Measurements from ENCODE around the gene OCIAD2.
"Not testable (repeated sequence)": the region's sequence is repeated elsewhere in the genome, so short reads cannot be mapped to it uniquely, and the experiment has no call there.

OCIAD2 gene

DNA sequence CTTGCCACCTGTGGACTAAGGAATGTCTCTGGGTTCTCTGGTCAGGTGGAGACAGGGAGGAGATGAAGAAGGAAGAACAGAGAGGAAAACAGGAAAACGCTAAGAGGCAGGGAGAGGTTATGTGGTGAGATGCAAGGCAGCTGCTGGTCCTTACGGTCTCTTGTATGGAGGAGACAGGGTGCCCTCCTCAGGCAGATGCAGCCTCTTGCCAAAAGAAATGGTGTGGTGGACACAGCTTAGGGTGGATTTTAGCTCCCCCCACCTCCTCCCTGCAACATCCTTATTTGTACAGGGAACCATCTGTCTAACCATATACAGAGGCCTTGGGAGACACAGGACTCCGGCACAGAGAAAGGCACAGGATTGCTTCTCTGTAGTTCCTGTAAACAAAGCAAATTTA is 9.7 kb downstream of the OCIAD2 start:
- Histone ChIP-seq H3K9me3 (ENCODE audit: control insufficient read depth in 2 of 2, low read length in 2 of 2) (no peaks in the 10 kb centered on the region), H3K27ac (ENCODE audit: low read length) (no peak overlapping the region), H3K9ac (ENCODE audit: low read length in 2 of 2) (no peak overlapping the region), H3K4me1 (ENCODE audit: control insufficient read depth, insufficient read depth, low read length) (no peaks in the 10 kb centered on the region), H3K27me3 (ENCODE audit: control insufficient read depth in 1 of 2, insufficient read depth in 2 of 2, low read length in 2 of 2) (no peaks in the 10 kb centered on the region), H3K36me3 (ENCODE audit: control insufficient read depth in 2 of 2, insufficient read depth in 2 of 2, low read length in 2 of 2) (peaks cover 6 to 10% of the 10 kb centered on the region in 2 donors), H3K4me3 (ENCODE audit: low read length in 2 of 2) (no peak overlapping the region)

DNA sequence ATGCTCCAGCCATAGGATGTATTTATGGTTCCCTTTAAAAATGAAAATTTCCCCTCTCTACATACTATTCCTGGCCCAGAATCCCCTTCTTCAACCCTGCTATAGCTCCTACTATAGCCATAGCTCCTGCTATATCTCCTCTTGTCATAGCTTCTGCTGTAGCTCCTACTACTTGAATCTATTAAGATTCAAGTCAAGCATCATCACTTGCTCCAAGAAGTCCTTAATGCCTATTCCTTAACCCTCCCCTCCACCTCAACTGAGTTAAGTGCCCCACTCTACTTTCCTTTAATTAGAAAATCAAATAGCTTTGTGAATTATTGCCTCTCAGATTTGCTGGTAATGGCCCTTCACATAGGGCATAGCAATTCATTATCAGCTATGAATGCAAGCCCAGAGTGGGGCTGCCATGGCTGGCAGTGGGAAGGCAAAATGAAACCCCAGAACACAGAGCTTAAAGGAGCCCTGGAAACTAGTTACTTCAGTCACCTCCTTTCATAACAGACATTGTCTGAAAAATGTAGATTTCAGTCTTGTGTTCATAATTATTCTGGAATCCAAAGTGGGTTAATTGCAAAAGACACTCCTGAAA is 15.4 kb downstream of the OCIAD2 start:
- Histone ChIP-seq H3K9me3 (ENCODE audit: control insufficient read depth in 2 of 2, low read length in 2 of 2) (no peaks in the 10 kb centered on the region), H3K9ac (ENCODE audit: low read length in 2 of 2) (no peak overlapping the region), H3K27ac (ENCODE audit: low read length) (no peak overlapping the region), H3K36me3 (ENCODE audit: control insufficient read depth in 2 of 2, insufficient read depth in 2 of 2, low read length in 2 of 2) (peaks cover 3% of the 10 kb centered on the region in 2 donors), H3K27me3 (ENCODE audit: control insufficient read depth in 1 of 2, insufficient read depth in 2 of 2, low read length in 2 of 2) (no peaks in the 10 kb centered on the region), H3K4me1 (ENCODE audit: control insufficient read depth, insufficient read depth, low read length) (no peaks in the 10 kb centered on the region), H3K4me3 (ENCODE audit: low read length in 2 of 2) (no peak overlapping the region)

DNA sequence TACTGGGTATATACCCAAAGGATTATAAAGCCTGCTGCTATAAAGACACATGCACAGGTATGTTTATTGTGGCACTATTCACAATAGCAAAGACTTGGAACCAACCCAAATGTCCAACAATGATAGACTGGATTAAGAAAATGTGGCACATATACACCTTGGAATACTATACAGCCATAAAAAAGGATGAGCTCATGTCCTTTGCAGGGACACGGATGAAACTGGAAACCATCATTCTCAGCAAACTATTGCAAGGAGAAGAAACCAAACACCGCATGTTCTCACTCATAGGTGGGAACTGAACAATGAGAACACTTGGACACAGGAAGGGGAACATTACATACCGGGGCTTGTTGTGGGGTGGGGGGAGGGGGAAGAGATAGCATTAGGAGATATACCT is 16.8 kb downstream of the OCIAD2 start:
- H3K4me1 ChIP-seq (ENCODE audit: control insufficient read depth, insufficient read depth, low read length); H3K27ac ChIP-seq (ENCODE audit: low read length); H3K9ac ChIP-seq (ENCODE audit: low read length in 2 of 2); H3K9me3 ChIP-seq (ENCODE audit: control insufficient read depth in 2 of 2, low read length in 2 of 2); H3K27me3 ChIP-seq (ENCODE audit: control insufficient read depth in 1 of 2, insufficient read depth in 2 of 2, low read length in 2 of 2); H3K4me3 ChIP-seq (ENCODE audit: low read length in 2 of 2); H3K36me3 ChIP-seq (ENCODE audit: control insufficient read depth in 2 of 2, insufficient read depth in 2 of 2, low read length in 2 of 2): not testable (repeated sequence)

DNA sequence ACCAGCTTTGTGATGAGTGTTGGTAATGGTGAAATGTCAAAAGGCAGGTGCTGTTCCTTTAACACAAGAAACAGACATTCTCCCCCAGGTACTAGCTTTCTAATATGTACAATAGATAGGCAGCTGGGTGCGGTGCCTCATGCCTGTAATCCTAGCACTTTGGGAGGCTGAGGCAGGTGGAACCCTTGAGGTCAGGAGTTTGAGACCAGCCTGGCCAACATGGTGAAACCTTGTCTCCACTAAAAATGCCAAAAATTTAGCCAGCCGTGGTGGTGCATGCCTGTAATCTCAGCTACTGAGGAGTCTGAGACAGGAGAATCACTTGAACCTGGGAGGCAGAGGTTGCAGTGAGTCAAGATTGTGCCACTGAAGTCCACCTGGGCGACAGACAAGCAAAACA is 24.9 kb downstream of the OCIAD2 start:
- not testable (repeated sequence) for H3K9ac ChIP-seq (ENCODE audit: low read length in 2 of 2); H3K9me3 ChIP-seq (ENCODE audit: control insufficient read depth in 2 of 2, low read length in 2 of 2); H3K36me3 ChIP-seq (ENCODE audit: control insufficient read depth in 2 of 2, insufficient read depth in 2 of 2, low read length in 2 of 2)

DNA sequence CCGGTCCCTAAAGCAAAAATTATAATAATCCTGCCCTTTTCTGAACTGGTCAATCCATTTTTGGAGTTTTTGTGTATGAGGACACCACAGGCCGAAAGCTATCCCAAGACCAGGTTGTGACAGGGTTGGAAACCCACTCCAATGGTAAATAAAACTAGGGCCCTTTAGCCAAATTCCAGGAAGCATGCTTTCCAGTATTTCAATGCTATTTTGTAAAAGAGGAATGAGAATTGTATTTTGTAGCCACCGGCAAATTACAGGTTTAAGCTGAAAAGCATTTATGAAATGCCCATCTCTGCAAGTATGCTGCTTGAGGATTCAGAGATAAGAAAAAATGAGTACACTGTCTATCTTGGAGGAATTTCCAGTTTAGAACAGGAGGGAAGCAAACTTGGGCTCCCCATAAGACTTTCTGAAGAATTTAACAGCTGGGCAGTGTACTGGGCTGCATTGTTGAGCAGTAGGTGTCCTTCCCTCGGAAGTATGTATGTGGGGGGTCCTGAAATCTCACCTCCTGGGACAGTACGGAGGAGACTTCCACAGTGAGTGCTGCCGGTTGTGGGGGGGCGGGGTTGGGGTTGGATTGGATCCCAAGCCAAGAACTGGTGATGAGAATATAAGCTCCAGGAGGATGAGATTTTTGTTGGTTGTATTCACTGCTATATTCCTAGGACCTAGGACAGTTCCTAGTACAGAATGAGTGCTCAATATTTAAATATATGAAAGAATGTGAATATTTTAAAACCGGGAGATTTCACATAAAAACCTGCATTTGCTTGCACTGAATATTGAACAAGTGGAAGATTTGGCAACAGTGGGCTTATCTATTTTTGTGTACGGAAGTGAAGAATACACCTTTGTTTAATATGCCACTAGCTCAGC is 26.8 kb downstream of the OCIAD2 start:
- Histone ChIP-seq H3K36me3 (ENCODE audit: control insufficient read depth in 2 of 2, insufficient read depth in 2 of 2, low read length in 2 of 2) (no peaks in the 10 kb centered on the region), H3K27me3 (ENCODE audit: control insufficient read depth in 1 of 2, insufficient read depth in 2 of 2, low read length in 2 of 2) (no peaks in the 10 kb centered on the region), H3K9me3 (ENCODE audit: control insufficient read depth in 2 of 2, low read length in 2 of 2) (no peaks in the 10 kb centered on the region), H3K4me3 (ENCODE audit: low read length in 2 of 2) (no peak overlapping the region), H3K27ac (ENCODE audit: low read length) (no peak overlapping the region), H3K4me1 (ENCODE audit: control insufficient read depth, insufficient read depth, low read length) (no peaks in the 10 kb centered on the region), H3K9ac (ENCODE audit: low read length in 2 of 2) (no peak overlapping the region)

More for the DNA sequence above, 24.9 kb downstream of the OCIAD2 start:
- not testable (repeated sequence) for H3K27me3 ChIP-seq (ENCODE audit: control insufficient read depth in 1 of 2, insufficient read depth in 2 of 2, low read length in 2 of 2); H3K4me3 ChIP-seq (ENCODE audit: low read length in 2 of 2); H3K27ac ChIP-seq (ENCODE audit: low read length); H3K4me1 ChIP-seq (ENCODE audit: control insufficient read depth, insufficient read depth, low read length)

DNA sequence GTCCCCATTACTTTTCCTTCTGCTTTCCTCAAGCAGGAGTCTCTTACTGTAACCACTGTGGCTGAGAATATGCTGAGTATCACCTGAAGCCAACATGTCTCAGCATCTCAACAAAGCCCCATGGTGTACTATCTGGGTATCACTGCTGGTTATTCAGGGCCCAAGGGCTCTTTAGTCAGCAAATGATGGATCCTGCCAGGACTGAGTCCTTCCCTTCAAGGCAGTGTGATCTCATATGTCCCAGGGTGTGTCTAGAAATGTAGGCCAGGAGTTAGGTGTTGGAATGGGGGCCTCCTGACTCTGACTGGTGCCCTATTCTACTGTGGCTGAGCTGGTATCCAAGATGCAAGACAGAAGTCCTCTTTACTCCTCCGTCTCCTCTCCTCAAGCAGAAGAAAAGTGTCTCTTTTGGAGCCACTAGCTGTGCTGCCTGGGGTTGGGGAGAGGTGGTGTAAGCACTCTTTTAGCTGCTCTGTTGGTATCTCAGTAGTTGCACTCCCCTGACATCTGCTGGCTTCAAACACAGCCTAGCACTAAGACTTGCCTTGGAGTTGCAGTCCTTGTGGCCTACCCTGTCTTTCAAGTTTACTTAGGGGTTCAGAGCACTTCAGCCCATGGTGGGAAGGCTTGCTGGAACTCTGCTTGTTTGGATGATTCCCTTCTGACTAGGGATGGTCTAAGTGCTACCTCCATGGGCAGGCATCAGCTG is 28.6 kb downstream of the OCIAD2 start:
- Histone ChIP-seq H3K4me3 (ENCODE audit: low read length in 2 of 2) (no peak overlapping the region), H3K27me3 (ENCODE audit: control insufficient read depth in 1 of 2, insufficient read depth in 2 of 2, low read length in 2 of 2) (no peaks in the 10 kb centered on the region), H3K9ac (ENCODE audit: low read length in 2 of 2) (no peak overlapping the region), H3K9me3 (ENCODE audit: control insufficient read depth in 2 of 2, low read length in 2 of 2) (no peaks in the 10 kb centered on the region), H3K4me1 (ENCODE audit: control insufficient read depth, insufficient read depth, low read length) (no peaks in the 10 kb centered on the region), H3K27ac (ENCODE audit: low read length) (no peak overlapping the region), H3K36me3 (ENCODE audit: control insufficient read depth in 2 of 2, insufficient read depth in 2 of 2, low read length in 2 of 2) (no peaks in the 10 kb centered on the region)

DNA sequence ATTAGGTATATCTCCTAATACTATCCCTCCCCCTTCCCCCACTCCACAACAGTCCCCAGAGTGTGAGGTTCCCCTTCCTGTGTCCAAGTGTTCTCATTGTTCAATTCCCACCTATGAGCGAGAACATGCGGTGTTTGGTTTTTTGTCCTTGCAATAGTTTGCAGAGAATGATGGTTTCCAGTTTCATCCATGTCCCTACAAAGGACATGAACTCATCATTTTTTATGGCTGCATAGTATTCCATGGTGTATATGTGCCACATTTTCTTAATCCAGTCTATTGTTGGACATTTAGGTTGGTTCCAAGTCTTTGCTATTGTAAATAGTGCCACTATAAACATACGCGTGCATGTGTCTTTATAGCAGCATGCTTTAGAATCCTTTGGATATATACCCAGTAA is 41.9 kb downstream of the OCIAD2 start:
- H3K9me3 ChIP-seq (ENCODE audit: control insufficient read depth in 2 of 2, low read length in 2 of 2); H3K36me3 ChIP-seq (ENCODE audit: control insufficient read depth in 2 of 2, insufficient read depth in 2 of 2, low read length in 2 of 2); H3K4me3 ChIP-seq (ENCODE audit: low read length in 2 of 2); H3K27me3 ChIP-seq (ENCODE audit: control insufficient read depth in 1 of 2, insufficient read depth in 2 of 2, low read length in 2 of 2); H3K27ac ChIP-seq (ENCODE audit: low read length); H3K9ac ChIP-seq (ENCODE audit: low read length in 2 of 2); H3K4me1 ChIP-seq (ENCODE audit: control insufficient read depth, insufficient read depth, low read length): not testable (repeated sequence)

DNA sequence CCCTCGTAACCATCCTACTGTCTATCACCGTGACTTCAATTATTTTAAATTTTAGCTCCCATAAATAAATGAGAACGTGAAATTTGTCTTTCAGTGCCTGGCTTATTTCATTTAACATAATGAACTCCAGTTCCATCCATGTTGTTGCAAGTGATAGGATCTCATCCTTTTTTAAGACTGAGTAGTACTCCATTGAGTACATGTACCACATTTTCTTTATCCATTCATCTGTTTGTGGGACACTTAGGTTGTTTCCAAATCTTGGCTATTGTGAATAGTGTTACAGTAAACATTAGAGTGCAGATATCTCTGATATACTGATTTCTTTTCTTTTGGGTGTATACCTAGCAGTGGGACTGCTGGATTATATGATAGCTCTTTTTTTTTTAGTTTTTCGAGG is 42.8 kb downstream of the OCIAD2 start:
- Histone ChIP-seq H3K4me3 (ENCODE audit: low read length in 2 of 2) (no peak overlapping the region), H3K27ac (ENCODE audit: low read length) (no peak overlapping the region), H3K36me3 (ENCODE audit: control insufficient read depth in 2 of 2, insufficient read depth in 2 of 2, low read length in 2 of 2) (peaks cover 4 to 5% of the 10 kb centered on the region in 2 donors), H3K9ac (ENCODE audit: low read length in 2 of 2) (no peak overlapping the region), H3K4me1 (ENCODE audit: control insufficient read depth, insufficient read depth, low read length) (no peaks in the 10 kb centered on the region), H3K27me3 (ENCODE audit: control insufficient read depth in 1 of 2, insufficient read depth in 2 of 2, low read length in 2 of 2) (no peaks in the 10 kb centered on the region), H3K9me3 (ENCODE audit: control insufficient read depth in 2 of 2, low read length in 2 of 2) (no peaks in the 10 kb centered on the region)

DNA sequence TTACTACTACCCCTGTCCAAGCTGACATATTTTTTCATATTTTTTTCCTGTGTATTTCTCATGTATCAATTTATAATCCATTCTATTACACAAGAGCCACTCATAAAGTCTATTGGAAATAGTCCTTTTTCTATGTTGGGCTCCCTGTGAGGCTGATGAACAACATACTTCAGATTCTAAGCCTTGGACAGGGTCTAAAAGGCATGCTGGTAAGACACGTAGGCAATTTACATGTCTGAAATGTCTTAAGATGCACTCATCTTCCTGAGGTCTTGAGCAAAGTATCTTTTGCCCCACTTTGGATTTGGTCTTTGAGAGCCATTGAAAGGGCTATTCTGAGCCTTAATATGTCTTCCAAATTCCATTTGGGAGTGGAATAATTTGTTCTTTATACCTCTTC is 43.9 kb downstream of the OCIAD2 start:
- H3K4me1 ChIP-seq (ENCODE audit: control insufficient read depth, insufficient read depth, low read length): no peaks in the 10 kb centered on the region
- peaks cover 8 to 11% of the 10 kb centered on the region in 2 donors for H3K36me3 ChIP-seq (ENCODE audit: control insufficient read depth in 2 of 2, insufficient read depth in 2 of 2, low read length in 2 of 2)
- no peaks in the 10 kb centered on the region for H3K27me3 ChIP-seq (ENCODE audit: control insufficient read depth in 1 of 2, insufficient read depth in 2 of 2, low read length in 2 of 2)
- no peak overlapping the region for H3K27ac ChIP-seq (ENCODE audit: low read length)
- no peak overlapping the region for H3K9ac ChIP-seq (ENCODE audit: low read length in 2 of 2)
- no peaks in the 10 kb centered on the region for H3K9me3 ChIP-seq (ENCODE audit: control insufficient read depth in 2 of 2, low read length in 2 of 2)
- no peak overlapping the region for H3K4me3 ChIP-seq (ENCODE audit: low read length in 2 of 2)

DNA sequence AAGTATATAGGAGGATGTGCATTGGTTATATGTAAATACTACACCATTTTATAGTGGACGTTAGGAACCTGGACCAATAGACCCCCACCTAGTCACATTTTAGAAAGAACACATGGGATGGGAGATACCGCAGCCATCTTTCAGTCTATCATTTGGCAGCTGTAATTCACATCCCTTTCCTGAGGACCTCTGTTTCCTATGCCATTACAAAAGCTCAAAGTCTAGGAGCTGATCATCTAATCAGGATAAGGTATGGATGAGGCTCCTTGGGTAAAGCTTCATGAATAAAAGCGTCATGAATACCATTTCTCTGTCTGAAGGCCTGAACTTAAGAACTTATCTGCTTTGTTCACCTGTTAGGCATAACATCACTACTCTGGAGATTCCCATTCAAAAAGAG is 44.5 kb downstream of the OCIAD2 start:
- Histone ChIP-seq H3K4me3 (ENCODE audit: low read length in 2 of 2) (no peak overlapping the region), H3K36me3 (ENCODE audit: control insufficient read depth in 2 of 2, insufficient read depth in 2 of 2, low read length in 2 of 2) (peaks cover 8 to 11% of the 10 kb centered on the region in 2 donors), H3K27ac (ENCODE audit: low read length) (no peak overlapping the region), H3K4me1 (ENCODE audit: control insufficient read depth, insufficient read depth, low read length) (no peaks in the 10 kb centered on the region), H3K27me3 (ENCODE audit: control insufficient read depth in 1 of 2, insufficient read depth in 2 of 2, low read length in 2 of 2) (no peaks in the 10 kb centered on the region), H3K9ac (ENCODE audit: low read length in 2 of 2) (no peak overlapping the region), H3K9me3 (ENCODE audit: control insufficient read depth in 2 of 2, low read length in 2 of 2) (no peaks in the 10 kb centered on the region)

DNA sequence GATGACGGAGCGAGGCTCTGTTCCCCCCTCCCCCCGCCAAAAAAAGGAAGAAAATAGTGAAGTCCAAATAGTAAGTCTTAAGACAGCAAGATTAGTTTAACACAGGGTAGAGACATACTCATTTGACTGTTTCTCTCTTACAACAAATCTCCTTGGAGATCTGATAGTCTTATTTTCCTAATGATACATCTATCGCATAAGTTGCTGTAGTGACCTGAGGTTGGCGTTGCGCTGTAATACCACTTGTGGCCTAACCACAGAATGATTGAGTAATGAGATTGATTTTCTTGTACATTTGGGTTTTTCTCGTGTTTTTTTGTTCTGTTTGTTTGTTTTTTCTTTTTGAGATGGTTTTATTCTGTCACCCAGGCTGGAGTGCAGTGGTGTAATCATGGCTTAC is 48.4 kb downstream of the OCIAD2 start:
- H3K27me3 ChIP-seq (ENCODE audit: control insufficient read depth in 1 of 2, insufficient read depth in 2 of 2, low read length in 2 of 2): no peaks in the 10 kb centered on the region
- H3K27ac ChIP-seq (ENCODE audit: low read length): no peak overlapping the region
- H3K4me3 ChIP-seq (ENCODE audit: low read length in 2 of 2): no peak overlapping the region
- H3K4me1 ChIP-seq (ENCODE audit: control insufficient read depth, insufficient read depth, low read length): no peaks in the 10 kb centered on the region
- H3K9ac ChIP-seq (ENCODE audit: low read length in 2 of 2): no peak overlapping the region
- peaks cover 8 to 14% of the 10 kb centered on the region in 2 donors for H3K36me3 ChIP-seq (ENCODE audit: control insufficient read depth in 2 of 2, insufficient read depth in 2 of 2, low read length in 2 of 2)
- H3K9me3 ChIP-seq (ENCODE audit: control insufficient read depth in 2 of 2, low read length in 2 of 2): no peaks in the 10 kb centered on the region

All from stomach smooth muscle (tissue), 2 donors.